Epithelial cell of proximal tubule (primary cell): ENCODE measurements around the gene ARL8A. TPM values are rescaled to one million over a fixed set of nuclear protein-coding genes. Genes with fewer than 3 reads are reported as not detected.

Source experiments
- DNase-seq: peaks from one replicate; pipeline ENCODE4 v3.0.0-alpha.2; 2011; ENCODE audit warnings: low read depth
- H3K4me3 ChIP-seq: 2 replicates; pipeline ENCODE4 v1.5.1; 2011; ENCODE audit warnings: low read depth, mild to moderate bottlenecking, low read length
- CTCF ChIP-seq: conservative IDR thresholded peaks from 2 replicates; pipeline ENCODE4 v1.5.1; 2012; ENCODE audit warnings: low read depth, mild to moderate bottlenecking, low read length
- total RNA-seq: library from RNA; depleted of rRNA; stranded (reverse); fragments of >200 nt; gene quantifications from 2 replicates; pipeline ENCODE4 v1.2.3, GENCODE V29; 2015

Gene ARL8A
- total RNA-seq, 1 donor from 2014 or later = 47.0 TPM

GRCh38 chr1:202154766-202155477 is 10.4 kb upstream of the ARL8A start:
- no peak for DNase-seq
- peak; percentile 59 for TF ChIP-seq CTCF
- no peak overlapping the region for H3K4me3 ChIP-seq

GRCh38 chr1:202154148-202154765 is 9.7 kb upstream of the ARL8A start:
- no peak overlapping the region for H3K4me3 ChIP-seq
- no peak for TF ChIP-seq CTCF
- DNase-seq = no peak

- no peak overlapping the region for H3K4me3 ChIP-seq
- DNase-seq = no peak
- TF ChIP-seq CTCF = no peak
Measured at GRCh38 chr1:202153284-202153683, 8.7 kb upstream of the ARL8A start.

GRCh38 chr1:202152399-202152798 is 7.9 kb upstream of the ARL8A start:
- H3K4me3 ChIP-seq = no peak overlapping the region
- no peak for DNase-seq
- no peak for TF ChIP-seq CTCF

GRCh38 chr1:202151045-202151444 is 6.5 kb upstream of the ARL8A start:
- H3K4me3 ChIP-seq = no peak overlapping the region
- TF ChIP-seq CTCF = no peak
- DNase-seq = no peak

- no peak for TF ChIP-seq CTCF
- DNase-seq = no peak
Measured at GRCh38 chr1:202150602-202151001, 6.1 kb upstream of the ARL8A start.

GRCh38 chr1:202150187-202150586 is 5.7 kb upstream of the ARL8A start:
- DNase-seq = no peak
- TF ChIP-seq CTCF = no peak
- H3K4me3 ChIP-seq = no peak overlapping the region

More at GRCh38 chr1:202150602-202151001, 6.1 kb upstream of the ARL8A start:
- no peak overlapping the region for H3K4me3 ChIP-seq
